GM11168 (cell line): ENCODE results near the gene GAS6.
"Not testable (repeated sequence)": the region's sequence is repeated elsewhere in the genome, so short reads cannot be mapped to it uniquely, and the experiment has no call there.

ENCODE experiments used
- in situ Hi-C: fragments of 300-500 bp; cut with MboI; formaldehyde crosslinking; loops from one replicate; pipeline ENCODE4 v1.12.0; 2022; ENCODE audit warnings: low sequenced_read_pairs; ENCODE audit not compliant: unreplicated experiment

GAS6 gene

GRCh38 chr13:113796964-113797676, 66.8 kb downstream of the GAS6 start:
- in situ Hi-C loops = no loop called here

- in situ Hi-C loops = no loop called here
Measured at GRCh38 chr13:113796211-113796963, 67.5 kb downstream of the GAS6 start.

DNA sequence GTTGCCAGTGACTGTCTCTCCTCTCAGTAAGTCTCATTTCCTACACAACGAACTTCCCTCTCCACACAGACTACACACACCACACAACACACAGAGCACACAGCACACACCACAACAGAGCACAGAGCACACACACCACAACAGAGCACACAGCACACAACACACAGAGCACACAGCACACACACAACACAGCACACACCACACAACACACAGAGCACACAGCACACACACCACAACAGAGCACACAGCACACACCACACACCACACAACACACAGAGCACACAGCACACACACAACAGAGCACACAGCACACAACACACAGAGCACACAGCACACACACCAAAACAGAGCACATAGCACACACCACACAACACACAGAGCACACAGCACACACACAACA, 68.5 kb downstream of the GAS6 start:
- in situ Hi-C loops = not testable (repeated sequence)

- in situ Hi-C loops = no loop called here
Measured at GRCh38 chr13:113794764-113795173, 69.1 kb downstream of the GAS6 start.

- in situ Hi-C loops = no loop called here
Measured at GRCh38 chr13:113794086-113794485, 69.8 kb downstream of the GAS6 start.

- in situ Hi-C loops = no loop called here
Measured at GRCh38 chr13:113793718-113794085, 70.2 kb downstream of the GAS6 start.

GRCh38 chr13:113792886-113793717, 70.8 kb downstream of the GAS6 start:
- in situ Hi-C loops = no loop called here

DNA sequence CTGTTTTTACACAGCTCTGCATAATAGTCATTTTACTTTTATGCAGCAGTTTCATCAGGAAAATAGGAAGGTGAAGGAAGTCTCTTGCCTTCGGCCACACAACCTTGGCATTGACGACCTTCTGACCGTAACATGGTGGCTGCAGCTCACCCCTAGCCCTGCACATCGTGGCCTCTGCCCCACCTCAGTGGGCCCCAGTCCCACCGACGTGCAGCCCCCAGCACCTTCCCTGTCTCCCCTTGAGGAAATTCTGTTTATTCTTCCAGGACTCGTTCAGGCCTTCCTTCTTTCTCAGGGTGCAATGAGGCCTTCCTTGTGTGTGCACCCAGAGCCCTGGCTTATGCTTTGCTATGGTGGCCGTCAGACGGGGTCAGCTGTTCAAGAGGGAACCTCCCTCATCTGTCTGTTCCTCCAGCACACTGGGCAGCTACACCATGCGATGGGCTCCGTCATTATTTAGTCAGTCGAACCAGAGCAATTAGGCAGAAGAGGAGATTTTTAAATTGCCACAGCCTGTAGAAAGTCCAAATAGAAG, 71.6 kb downstream of the GAS6 start:
- in situ Hi-C loops = no loop called here

DNA sequence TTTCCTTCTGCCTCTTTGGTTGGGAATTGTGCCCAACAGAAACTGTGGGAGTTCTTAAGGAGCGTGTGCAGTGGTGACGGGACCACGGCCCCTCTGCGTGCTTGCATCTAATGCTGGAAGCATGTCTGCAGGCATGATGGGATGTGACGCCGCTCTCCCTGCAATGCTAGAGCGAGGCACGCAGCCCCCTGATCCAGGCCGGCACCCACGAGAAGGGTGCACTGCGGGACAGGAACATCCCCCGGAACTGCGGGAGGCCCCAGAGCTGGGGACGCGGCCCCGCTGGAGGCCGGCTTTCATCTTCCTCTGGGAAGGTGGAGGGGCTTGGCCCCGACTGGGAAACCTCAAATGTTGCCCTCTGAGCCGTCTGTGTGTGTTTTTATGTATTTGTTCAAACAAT, 72.1 kb downstream of the GAS6 start:
- in situ Hi-C loops = no loop called here

GRCh38 chr13:113791226-113791625, 72.7 kb downstream of the GAS6 start:
- in situ Hi-C loops = no loop called here

DNA sequence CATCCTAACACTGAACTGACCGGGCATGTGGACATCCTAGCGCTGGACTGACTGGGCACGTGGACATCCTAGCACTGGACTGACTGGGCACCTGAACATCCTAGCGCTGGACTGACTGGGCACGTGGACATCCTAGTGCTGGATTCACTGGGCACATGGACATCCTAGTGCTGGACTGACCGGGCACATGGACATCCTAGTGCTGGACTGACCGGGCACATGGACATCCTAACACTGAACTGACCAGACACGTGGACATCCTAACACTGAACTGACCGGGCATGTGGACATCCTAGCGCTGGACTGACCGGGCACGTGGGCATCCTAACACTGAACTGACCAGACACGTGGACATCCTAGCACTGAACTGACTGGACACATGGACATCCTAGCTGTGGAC, 73.9 kb downstream of the GAS6 start:
- in situ Hi-C loops = not testable (repeated sequence)

DNA sequence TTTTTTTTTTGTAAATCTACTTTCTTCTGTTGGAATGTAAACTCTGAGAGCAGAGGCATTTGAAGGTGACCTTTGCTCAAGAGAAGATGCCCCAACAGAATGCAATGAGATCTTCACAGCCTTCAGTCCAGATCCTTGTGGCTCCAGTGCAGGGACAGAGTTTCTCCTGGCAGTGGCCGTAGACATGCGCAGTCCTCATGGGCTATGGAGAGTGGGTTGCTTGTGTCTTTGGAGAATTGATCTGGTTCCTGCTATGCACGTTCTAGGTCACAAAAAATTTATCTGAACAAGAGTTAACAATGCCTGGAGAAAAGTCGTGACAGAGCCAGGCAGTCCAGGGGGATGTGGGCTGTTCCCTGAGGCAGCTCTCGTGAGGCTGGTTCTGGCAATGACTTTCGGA, 74.7 kb downstream of the GAS6 start:
- in situ Hi-C loops = no loop called here

DNA sequence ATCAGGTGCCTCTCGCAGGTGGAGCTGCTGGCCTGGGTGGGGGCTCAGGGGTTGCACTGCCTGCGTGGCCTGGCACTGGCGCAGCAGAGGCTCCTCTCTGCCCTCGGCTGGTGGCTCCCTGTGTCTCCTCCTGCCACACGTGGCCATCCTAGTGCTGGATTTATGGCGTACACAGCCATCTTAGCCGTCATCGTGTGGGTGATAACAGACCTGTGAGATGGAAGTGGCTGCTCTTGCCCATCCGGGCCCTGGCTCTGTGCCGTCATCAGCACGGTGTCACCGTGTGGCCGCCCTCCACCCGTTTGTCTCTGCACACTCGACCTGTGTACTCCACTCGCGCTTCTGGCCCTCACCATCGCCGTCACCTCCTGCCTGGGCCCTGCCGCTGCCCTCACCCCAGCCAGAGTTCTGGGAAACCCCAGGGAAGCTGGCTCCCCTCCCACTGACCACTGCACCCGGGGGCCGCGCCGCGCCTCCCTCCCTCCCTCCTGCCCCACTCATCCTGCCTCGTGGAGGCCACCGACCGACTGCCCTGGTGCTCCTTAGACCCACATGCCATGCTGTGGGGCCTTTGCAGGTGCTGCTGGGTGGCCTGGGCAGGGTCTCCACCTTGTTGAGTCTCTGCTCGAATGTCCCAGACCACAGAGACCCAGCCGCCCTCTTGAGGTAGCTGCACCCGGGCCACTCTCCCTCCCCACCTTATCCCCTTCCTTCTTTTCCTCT, 75.3 kb downstream of the GAS6 start:
- in situ Hi-C loops = no loop called here

GRCh38 chr13:113787694-113788093, 76.2 kb downstream of the GAS6 start:
- in situ Hi-C loops = no loop called here

DNA sequence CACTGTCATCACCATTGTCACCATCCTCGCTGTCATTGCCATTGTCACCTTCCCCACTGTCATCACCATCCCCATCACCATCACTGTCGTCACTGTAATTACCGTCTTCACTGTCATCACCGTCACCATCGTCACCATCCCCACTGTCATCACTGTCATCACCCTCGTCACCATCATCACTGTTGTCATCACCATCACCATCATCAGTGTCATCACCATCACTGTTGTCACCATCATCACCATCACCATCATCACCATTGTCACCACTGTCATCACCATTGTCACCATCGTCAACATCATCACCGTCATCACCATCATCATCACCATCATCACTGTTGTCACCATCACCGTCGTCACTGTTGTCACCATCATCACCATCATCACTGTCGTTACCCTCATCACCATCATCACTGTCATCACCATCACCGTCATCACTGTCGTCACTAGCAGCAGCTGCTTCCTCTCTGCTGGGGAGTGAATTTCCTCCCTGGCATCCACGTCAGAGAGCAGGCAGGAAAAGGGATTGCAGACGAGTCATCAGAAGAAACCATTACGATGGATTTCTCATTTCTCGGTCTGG, 77.5 kb downstream of the GAS6 start:
- in situ Hi-C loops = no loop called here

DNA sequence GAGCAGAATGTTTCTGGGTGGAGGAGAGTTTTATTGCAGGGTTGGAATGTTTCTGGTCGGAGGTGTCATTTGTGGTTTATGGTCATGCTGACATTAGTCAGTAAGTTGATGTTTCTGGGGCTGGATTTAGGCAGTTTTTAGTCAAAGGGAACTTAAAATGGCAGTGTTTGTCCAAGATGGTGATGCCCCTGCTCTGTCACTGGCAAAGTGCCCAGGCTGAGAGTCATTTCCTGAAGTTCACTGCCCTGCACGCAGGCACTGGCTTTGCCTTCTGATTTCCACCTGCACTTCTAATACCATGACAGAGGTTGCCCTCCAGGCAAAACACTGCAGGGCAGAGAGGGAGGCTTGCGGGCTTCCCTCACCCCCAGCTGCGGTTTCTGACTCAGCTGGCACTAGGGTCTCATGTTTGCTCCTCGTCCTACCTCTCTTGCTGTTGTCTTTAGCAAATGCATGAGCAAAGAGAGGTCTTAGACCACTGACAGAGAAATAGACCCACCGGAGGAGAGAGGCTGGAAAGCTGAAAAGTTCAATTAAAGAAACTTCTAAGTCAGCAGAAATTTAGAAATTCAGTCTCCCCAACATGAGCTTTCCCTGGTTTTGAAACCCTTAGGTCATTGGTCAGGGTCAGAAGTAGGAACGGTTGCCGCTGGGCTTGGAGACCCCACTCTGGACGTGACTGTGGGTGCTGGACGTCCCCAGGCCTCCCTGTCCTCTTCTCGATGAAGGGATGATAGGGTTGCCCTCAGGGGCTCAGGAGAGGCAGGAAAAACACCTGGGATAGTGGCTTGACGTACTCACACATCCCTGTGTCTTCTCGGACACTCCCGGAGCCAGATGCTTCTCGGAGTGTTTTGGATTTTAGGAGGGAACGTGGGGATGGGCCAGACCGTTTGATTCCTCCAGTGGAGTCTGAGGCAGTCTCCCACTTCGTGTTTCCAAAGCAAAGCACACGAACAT, 78.5 kb downstream of the GAS6 start:
- in situ Hi-C loops = no loop called here

DNA sequence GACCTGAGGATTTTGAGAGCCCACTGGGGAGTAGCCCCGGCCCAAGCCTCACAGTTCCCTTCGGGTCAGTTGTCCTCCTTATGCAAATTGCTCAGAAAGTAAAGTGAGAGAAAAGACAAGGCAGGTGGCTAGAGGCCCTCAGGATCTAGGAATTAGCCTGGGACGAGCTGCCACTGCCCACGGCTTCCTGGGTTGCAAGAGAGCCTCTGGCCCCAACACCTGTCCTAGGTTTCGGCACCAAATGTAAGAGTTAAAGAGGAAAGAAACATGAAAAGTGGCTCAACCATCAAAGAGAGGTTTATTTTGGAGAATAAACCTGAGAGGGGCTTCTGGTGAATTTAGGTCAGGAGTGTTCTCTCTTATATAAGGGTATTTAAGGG, 79.2 kb downstream of the GAS6 start:
- in situ Hi-C loops = no loop called here

- in situ Hi-C loops = no loop called here
Measured at GRCh38 chr13:113783966-113784644, 79.8 kb downstream of the GAS6 start.
